Heart left ventricle (tissue), 16 donors: ENCODE data around the gene PHEX. TPM values are rescaled to one million over a fixed set of nuclear protein-coding genes. Genes with fewer than 3 reads are reported as not detected.
"Not testable (repeated sequence)": the region's sequence is repeated elsewhere in the genome, so short reads cannot be mapped to it uniquely, and the experiment has no call there.

Experiments
- ATAC-seq, 4 donors: fragments of 200-7000 bp; cut with Tn5 transposase; one replicate each; pipeline ENCODE4 v1.9.1; 2020 to 2022; ENCODE audit warnings: moderate library complexity in 4 of 4, mild to moderate bottlenecking in 3 of 4, moderate number of reproducible peaks in 1 of 4
- DNase-seq, 5 donors: peaks; one replicate each; pipeline ENCODE4 v3.0.0-alpha.2; 2020
- H3K27ac ChIP-seq, 12 donors: fragments of 200-600 bp; sonication (generic) in 4 of 12; one replicate each; pipeline versions ENCODE4 v1.5.0 to v1.8.0; 2016 to 2022; ENCODE audit warnings: mild to moderate bottlenecking in 2 of 12
- H3K27me3 ChIP-seq, 9 donors: fragments of 200-600 bp; sonication (generic) in 2 of 9; one replicate each; pipeline versions ENCODE4 v1.5.1 to v1.8.0; 2016 to 2022; ENCODE audit warnings: mild to moderate bottlenecking in 3 of 9
- H3K36me3 ChIP-seq, 9 donors: fragments of 200-600 bp; sonication (generic) in 2 of 9; one replicate each; pipeline versions ENCODE4 v1.5.0 to v1.8.0; 2018 to 2022; ENCODE audit warnings: mild to moderate bottlenecking in 2 of 9
- H3K4me1 ChIP-seq, 12 donors: fragments of 200-600 bp; sonication (generic) in 4 of 12; one replicate each; pipeline versions ENCODE4 v1.5.0 to v1.8.0; 2016 to 2022; ENCODE audit warnings: mild to moderate bottlenecking in 3 of 12
- H3K4me3 ChIP-seq, 12 donors: fragments of 200-600 bp; sonication (generic) in 4 of 12; one replicate each; pipeline versions ENCODE4 v1.5.0 to v1.8.0; 2017 to 2022; ENCODE audit warnings: mild to moderate bottlenecking in 9 of 12, moderate library complexity in 4 of 12
- H3K9me3 ChIP-seq, 12 donors: fragments of 200-600 bp; sonication (generic) in 4 of 12; one replicate each; pipeline versions ENCODE4 v1.5.0 to v1.8.0; 2016 to 2022; ENCODE audit warnings: mild to moderate bottlenecking in 1 of 12
- CTCF ChIP-seq, 12 donors: fragments of 200-600 bp; sonication (generic) in 4 of 12; IDR thresholded peaks; one replicate each; pipeline versions ENCODE4 v1.5.0 to v1.8.0; 2018 to 2022; ENCODE audit warnings: antibody characterized with exemption in 12 of 12, mild to moderate bottlenecking in 5 of 12
- POLR2A ChIP-seq, 2 donors: fragments of 450-650 bp; IDR thresholded peaks; one replicate each; pipeline ENCODE4 v1.6.1; 2017; ENCODE audit warnings: antibody characterized with exemption in 2 of 2, mild to moderate bottlenecking in 2 of 2, moderate library complexity in 2 of 2
- WGBS, 4 donors: extraction: QIAGEN DNeasy Blood & Tissue Kit in 2 of 4; methylation state at CpG; one replicate each; pipeline versions ENCODE4 v1.1.5 to v1.1.7; 2013 to 2018; 5-methylcytosine and 5-hydroxymethylcytosine counted together
- intact Hi-C, 10 donors: fragments of 100-400 bp; cut with DNase I; formaldehyde crosslinking; loops; one replicate each; pipeline versions ENCODE4 v1.11.1 to v1.14.2; 2022
- polyA plus RNA-seq, 2 donors: library from polyadenylated mRNA; stranded (reverse); fragments of 200-250 nt; gene quantifications; one replicate each; pipeline ENCODE4 v1.2.3, GENCODE V29; 2013
- total RNA-seq, 9 donors: library from RNA; depleted of rRNA in 2 of 9; stranded (reverse); fragments of >200 nt in 2 of 9; fragmentation: NEBNext Ultra II Directional in 3 of 9; extraction: Animal tissue kit (Norgen Biotek cat#: 25700) in 3 of 9; gene quantifications; one replicate each; pipeline versions ENCODE4 v1.1.0 to v1.2.4, GENCODE V29; 2016 to 2023
- donor health status: ischemic (EF 13 %, LVEDD 7.1; RV severe dilation, severe dysfunction).
- donor health status: healthy with polysubstance abuse.
- donor health status: DM: no; HTN: yes; CAD: no.
- donor health status: DM: no; HTN: no; CAD: no.
- donor health status: ischemic (EF 25% LVEDD 6.9; RV normal size, moderate dysfunction).
- donor health status: ischemic (EF 25% LVEDD 5.7; RV mildly dilated, moderate dysfunction).
- donor health status: healthy.
- donor health status: DM: yes; HTN: yes; CAD: no.
- donor health status: ischemic (EF 35%, LVEDD 5.7; RV mildly dilated, moderate dysfunction).
- donor health status: nonischemic (EF 11% LVEDD 7.7; RV severe dilation, severe dysfunction).
- donor health status: DM: yes; HTN: yes; CAD: no.
- donor health status: PGD.
- donor health status: ischemic (EF 29% LVEDD 5.4; RV normal size, mild dysfunction).
- donor health status: nonischemic (EF 23%, LVEDD 6.1; RV moderate dilation, normal function).

PHEX gene
- total and polyA plus RNA-seq, 11 donors: 0.01 to 0.53 (median 0.23) TPM; not detected in 5

- H3K9me3 ChIP-seq: no peaks in the 10 kb centered on the region
- 64 to 95% (median 88%) methylated on average over 6 of the region's 6 CpGs for WGBS, 4 donors
- no peaks in the 10 kb centered on the region for H3K4me1 ChIP-seq
- TF ChIP-seq POLR2A (IDR thresholded peaks at IDR 0.05): no peak
- TF ChIP-seq CTCF (IDR thresholded peaks at IDR 0.05): no peak
- intact Hi-C loops: no loop called here
- no peak overlapping the region for H3K27ac ChIP-seq
- DNase-seq (no peak), ATAC-seq (no peak)
- no peaks in the 10 kb centered on the region for H3K36me3 ChIP-seq
- H3K27me3 ChIP-seq: no peaks in the 10 kb centered on the region
- no peak overlapping the region for H3K4me3 ChIP-seq
These were observed 244.7 kb downstream of the PHEX start for GRCh38 chrX:22276781-22277180.

DNA sequence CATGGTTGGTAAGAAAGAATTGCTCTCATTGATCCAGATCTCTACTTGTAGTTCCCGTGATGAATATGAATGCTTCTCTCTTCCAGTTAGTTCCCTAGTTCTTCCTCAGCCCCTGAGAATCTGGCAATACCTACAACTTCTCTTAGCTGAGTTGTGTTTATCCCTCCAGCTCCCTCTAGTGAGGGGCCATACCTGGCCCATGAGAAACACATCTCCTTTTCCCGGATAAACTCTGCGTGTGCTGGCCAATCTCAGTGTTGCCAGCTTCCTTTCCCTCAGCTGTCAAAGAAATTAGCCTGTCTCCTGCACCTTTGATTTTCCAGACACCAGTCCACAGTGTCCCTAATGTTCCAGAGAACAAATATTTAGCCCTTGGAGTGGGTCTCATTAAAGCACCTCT is 246.2 kb downstream of the PHEX start:
- DNase-seq (no peak), ATAC-seq (no peak)
- H3K4me3 ChIP-seq: no peak overlapping the region
- intact Hi-C loops: no loop called here
- H3K9me3 ChIP-seq: peaks cover 0 to 4% (median 0%) of the 10 kb centered on the region in 12 donors
- TF ChIP-seq CTCF (IDR thresholded peaks at IDR 0.05) (no peak), POLR2A (IDR thresholded peaks at IDR 0.05) (no peak)
- no peaks in the 10 kb centered on the region for H3K36me3 ChIP-seq
- 27 to 44% (median 36%) methylated on average over 3 of the region's 3 CpGs for WGBS, 4 donors
- no peak overlapping the region for H3K27ac ChIP-seq
- no peaks in the 10 kb centered on the region for H3K4me1 ChIP-seq
- H3K27me3 ChIP-seq: no peaks in the 10 kb centered on the region

GRCh38 chrX:22289209-22289608 is 257.1 kb downstream of the PHEX start:
- H3K4me3 ChIP-seq, ATAC-seq, H3K4me1 ChIP-seq, H3K9me3 ChIP-seq, DNase-seq, H3K27me3 ChIP-seq, H3K36me3 ChIP-seq, intact Hi-C loops, H3K27ac ChIP-seq: not testable (repeated sequence)
- WGBS, 4 donors: 61 to 100% (median 87%) methylated on average over 3 of the region's 3 CpGs

GRCh38 chrX:22296871-22297270 is 264.7 kb downstream of the PHEX start:
- H3K27ac ChIP-seq: no peak overlapping the region
- no peak for ATAC-seq
- WGBS, 4 donors: 69 to 92% (median 87%) methylated on average over 2 of the region's 2 CpGs
- H3K4me3 ChIP-seq: no peak overlapping the region
- H3K9me3 ChIP-seq: no peaks in the 10 kb centered on the region
- no peak for TF ChIP-seq POLR2A (IDR thresholded peaks at IDR 0.05)
- no peak for TF ChIP-seq CTCF (IDR thresholded peaks at IDR 0.05)
- peaks cover 0 to 7% (median 0%) of the 10 kb centered on the region in 9 donors for H3K27me3 ChIP-seq
- no peak for DNase-seq
- peaks cover 0 to 11% (median 1%) of the 10 kb centered on the region in 12 donors for H3K4me1 ChIP-seq
- H3K36me3 ChIP-seq: no peaks in the 10 kb centered on the region
- intact Hi-C loops: no loop called here

DNA sequence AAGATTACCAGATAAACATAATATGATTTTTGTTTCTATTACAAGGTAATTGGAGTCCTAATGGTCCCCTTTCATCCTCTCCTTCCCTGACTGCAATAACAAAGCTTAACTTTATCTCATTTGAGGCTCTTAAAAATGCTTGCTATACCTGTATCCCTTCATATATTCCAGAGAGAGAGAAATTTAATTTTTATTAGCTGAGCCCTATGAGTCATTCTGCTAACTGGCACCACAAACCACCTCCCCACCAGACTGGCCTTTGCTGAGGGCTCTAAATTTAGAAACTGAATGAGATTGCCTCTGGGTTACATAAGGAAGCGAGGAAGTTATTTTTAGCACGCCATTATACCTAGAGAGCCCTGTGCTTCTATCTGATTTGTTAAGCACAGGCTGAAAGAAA is 268.0 kb downstream of the PHEX start:
- no peaks in the 10 kb centered on the region for H3K9me3 ChIP-seq
- ATAC-seq: peak; percentile 86 to 100 (median 98)
- peak in 4 of 5 donors; percentile 8 to 47 (median 26) for DNase-seq
- peaks cover 0 to 11% (median 1%) of the 10 kb centered on the region in 12 donors for H3K4me1 ChIP-seq
- intact Hi-C loops: no loop called here
- H3K36me3 ChIP-seq: no peaks in the 10 kb centered on the region
- TF ChIP-seq CTCF (IDR thresholded peaks at IDR 0.05) (no peak), POLR2A (IDR thresholded peaks at IDR 0.05) (no peak)
- H3K4me3 ChIP-seq: no peak overlapping the region
- peaks cover 0 to 7% (median 0%) of the 10 kb centered on the region in 9 donors for H3K27me3 ChIP-seq
- H3K27ac ChIP-seq: peak overlapping the region in 8 of 12 donors; percentile 4 to 73 (median 58)
- WGBS, 4 donors: 0 to 6% (median 2%) methylated on average over 2 of the region's 2 CpGs
